Measurements from ENCODE around the gene RALGPS1.

- TF ChIP-seq EZH2 (IDR thresholded peaks at IDR 0.05; ENCODE audit: borderline replicate concordance, insufficient read depth, low read depth, low read length, poor library complexity, severe bottlenecking) (no peak), CTCF (IDR thresholded peaks at IDR 0.05) (no peak)
Observed at GRCh38 chr9:127124111-127124531, 209.5 kb downstream of the RALGPS1 start.

Measured in B cell (primary cell).